A549 (cell line): Measurements from ENCODE around the gene ECEL1.

Source experiments
- ELK1 ChIP-seq: fragments of 150-350 bp; IDR thresholded peaks from 2 replicates; pipeline ENCODE4 v1.6.1; 2014; ENCODE audit warnings: low read depth, mild to moderate bottlenecking, low read length
- JUN ChIP-seq, 2 experiments: fragments of >200 bp; sonication (Bioruptor Twin); formaldehyde crosslinking; IDR thresholded peaks; 2 replicates in 1 of 2; 3 replicates in 1 of 2; pipeline ENCODE4 v1.6.1; 2016 to 2017
- MAFK ChIP-seq: fragments of 450-650 bp; IDR thresholded peaks from 2 replicates; pipeline ENCODE4 v1.6.1; 2014; ENCODE audit not compliant: partially characterized antibody
- MAX ChIP-seq: IDR thresholded peaks from 2 replicates; pipeline ENCODE4 v1.6.1; 2012
- POLR2A ChIP-seq: IDR thresholded peaks from 2 replicates; pipeline ENCODE4 v1.6.1; 2012; ENCODE audit warnings: mild to moderate bottlenecking, low read length
- RAD21 ChIP-seq, 2 experiments: fragments of >200 bp in 1 of 2; sonication (Bioruptor Twin) in 1 of 2; formaldehyde crosslinking in 1 of 2; IDR thresholded peaks in 1 of 2; conservative IDR thresholded peaks in 1 of 2; 2 replicates in 1 of 2; 3 replicates in 1 of 2; pipeline ENCODE4 v1.6.1; 2012 to 2018; ENCODE audit warnings: inconsistent platforms in 1 of 2
- RCOR1 ChIP-seq: fragments of 150-350 bp; IDR thresholded peaks from 2 replicates; pipeline ENCODE4 v1.6.1; 2014; ENCODE audit warnings: antibody characterized with exemption, low read length, low read depth
- SMC3 ChIP-seq: fragments of >200 bp; sonication (Bioruptor Twin); formaldehyde crosslinking; IDR thresholded peaks from 3 replicates; pipeline ENCODE4 v1.6.1; 2018; ENCODE audit warnings: inconsistent platforms
- TP53 ChIP-seq: fragments of 250-450 bp; sonication (Bioruptor Pico); IDR thresholded peaks from 2 replicates; pipeline ENCODE4 v1.5.0; 2021; ENCODE audit warnings: mild to moderate bottlenecking, moderate library complexity
- TF ChIP-seq, protein P1 (sequence below): fragments of >200 bp; sonication (Bioruptor Twin); formaldehyde crosslinking; IDR thresholded peaks from 3 replicates; pipeline ENCODE4 v1.5.1; 2016
- TF ChIP-seq, protein P2 (sequence below): IDR thresholded peaks from 2 replicates; pipeline ENCODE4 v1.6.1; 2012; ENCODE audit warnings: low read depth, borderline replicate concordance
- TF ChIP-seq, protein P3 (sequence below): fragments of 200-600 bp; sonication (generic); IDR thresholded peaks from 2 replicates; pipeline ENCODE4 v1.6.1; 2016; ENCODE audit warnings: antibody characterized with exemption, mild to moderate bottlenecking, moderate library complexity

DNA sequence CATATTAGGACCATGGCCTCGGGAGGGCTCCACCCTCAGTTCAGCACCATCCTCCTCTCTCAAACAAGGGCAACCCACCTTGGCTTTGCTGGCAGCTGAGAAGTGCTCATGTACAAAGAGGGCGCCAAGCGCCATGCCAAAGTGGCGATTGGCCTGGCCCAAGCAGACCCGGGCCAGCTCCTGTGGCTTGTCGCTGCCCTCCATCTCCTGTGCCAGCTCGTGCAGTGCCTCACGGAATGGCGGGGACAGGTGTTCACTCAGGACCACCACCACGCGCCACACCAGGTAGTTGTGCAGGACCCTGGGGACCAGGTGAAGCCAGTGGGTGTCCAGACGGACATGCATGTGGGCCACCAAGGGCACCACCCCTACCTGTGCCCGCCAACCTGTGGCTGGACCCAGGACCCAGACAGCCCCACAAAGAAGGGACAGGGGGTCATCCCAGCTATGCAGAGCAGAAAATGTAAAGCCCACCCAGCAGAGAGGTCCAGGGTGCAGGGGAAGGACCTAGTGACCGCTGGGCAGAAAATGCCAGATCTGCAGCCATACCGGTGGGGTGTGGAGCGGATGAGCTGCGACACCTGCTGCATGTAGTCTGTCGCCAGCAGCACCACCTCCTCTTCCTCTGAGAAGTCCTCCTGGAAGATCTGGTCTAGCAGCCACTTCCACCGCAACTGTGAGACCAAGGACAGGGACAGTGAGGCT lies 3.6 kb downstream of the ECEL1 start:
- TF ChIP-seq, protein P1, sequence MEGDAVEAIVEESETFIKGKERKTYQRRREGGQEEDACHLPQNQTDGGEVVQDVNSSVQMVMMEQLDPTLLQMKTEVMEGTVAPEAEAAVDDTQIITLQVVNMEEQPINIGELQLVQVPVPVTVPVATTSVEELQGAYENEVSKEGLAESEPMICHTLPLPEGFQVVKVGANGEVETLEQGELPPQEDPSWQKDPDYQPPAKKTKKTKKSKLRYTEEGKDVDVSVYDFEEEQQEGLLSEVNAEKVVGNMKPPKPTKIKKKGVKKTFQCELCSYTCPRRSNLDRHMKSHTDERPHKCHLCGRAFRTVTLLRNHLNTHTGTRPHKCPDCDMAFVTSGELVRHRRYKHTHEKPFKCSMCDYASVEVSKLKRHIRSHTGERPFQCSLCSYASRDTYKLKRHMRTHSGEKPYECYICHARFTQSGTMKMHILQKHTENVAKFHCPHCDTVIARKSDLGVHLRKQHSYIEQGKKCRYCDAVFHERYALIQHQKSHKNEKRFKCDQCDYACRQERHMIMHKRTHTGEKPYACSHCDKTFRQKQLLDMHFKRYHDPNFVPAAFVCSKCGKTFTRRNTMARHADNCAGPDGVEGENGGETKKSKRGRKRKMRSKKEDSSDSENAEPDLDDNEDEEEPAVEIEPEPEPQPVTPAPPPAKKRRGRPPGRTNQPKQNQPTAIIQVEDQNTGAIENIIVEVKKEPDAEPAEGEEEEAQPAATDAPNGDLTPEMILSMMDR, result no peak
- no peak for TF ChIP-seq MAX
- no peak for TF ChIP-seq ELK1
- TF ChIP-seq MAFK, result no peak
- TF ChIP-seq RAD21 (conservative IDR thresholded peaks at IDR 0.05 in 1 of 2, IDR thresholded peaks at IDR 0.05 in 1 of 2), result no peak
- no peak for TF ChIP-seq JUN (IDR thresholded peaks at IDR 0.05)
- TF ChIP-seq SMC3, result no peak
- TF ChIP-seq, protein P2, sequence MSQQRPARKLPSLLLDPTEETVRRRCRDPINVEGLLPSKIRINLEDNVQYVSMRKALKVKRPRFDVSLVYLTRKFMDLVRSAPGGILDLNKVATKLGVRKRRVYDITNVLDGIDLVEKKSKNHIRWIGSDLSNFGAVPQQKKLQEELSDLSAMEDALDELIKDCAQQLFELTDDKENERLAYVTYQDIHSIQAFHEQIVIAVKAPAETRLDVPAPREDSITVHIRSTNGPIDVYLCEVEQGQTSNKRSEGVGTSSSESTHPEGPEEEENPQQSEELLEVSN, result no peak
- TF ChIP-seq POLR2A, result no peak
- TF ChIP-seq TP53 (CRISPR knock-in tag), result no peak
- no peak for TF ChIP-seq RCOR1
- TF ChIP-seq, protein P3, sequence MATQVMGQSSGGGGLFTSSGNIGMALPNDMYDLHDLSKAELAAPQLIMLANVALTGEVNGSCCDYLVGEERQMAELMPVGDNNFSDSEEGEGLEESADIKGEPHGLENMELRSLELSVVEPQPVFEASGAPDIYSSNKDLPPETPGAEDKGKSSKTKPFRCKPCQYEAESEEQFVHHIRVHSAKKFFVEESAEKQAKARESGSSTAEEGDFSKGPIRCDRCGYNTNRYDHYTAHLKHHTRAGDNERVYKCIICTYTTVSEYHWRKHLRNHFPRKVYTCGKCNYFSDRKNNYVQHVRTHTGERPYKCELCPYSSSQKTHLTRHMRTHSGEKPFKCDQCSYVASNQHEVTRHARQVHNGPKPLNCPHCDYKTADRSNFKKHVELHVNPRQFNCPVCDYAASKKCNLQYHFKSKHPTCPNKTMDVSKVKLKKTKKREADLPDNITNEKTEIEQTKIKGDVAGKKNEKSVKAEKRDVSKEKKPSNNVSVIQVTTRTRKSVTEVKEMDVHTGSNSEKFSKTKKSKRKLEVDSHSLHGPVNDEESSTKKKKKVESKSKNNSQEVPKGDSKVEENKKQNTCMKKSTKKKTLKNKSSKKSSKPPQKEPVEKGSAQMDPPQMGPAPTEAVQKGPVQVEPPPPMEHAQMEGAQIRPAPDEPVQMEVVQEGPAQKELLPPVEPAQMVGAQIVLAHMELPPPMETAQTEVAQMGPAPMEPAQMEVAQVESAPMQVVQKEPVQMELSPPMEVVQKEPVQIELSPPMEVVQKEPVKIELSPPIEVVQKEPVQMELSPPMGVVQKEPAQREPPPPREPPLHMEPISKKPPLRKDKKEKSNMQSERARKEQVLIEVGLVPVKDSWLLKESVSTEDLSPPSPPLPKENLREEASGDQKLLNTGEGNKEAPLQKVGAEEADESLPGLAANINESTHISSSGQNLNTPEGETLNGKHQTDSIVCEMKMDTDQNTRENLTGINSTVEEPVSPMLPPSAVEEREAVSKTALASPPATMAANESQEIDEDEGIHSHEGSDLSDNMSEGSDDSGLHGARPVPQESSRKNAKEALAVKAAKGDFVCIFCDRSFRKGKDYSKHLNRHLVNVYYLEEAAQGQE, result no peak
